HG02973 (cell line): ENCODE data around the gene RNH1.

Experiments
- ATAC-seq: cut with Tn5 transposase; IDR thresholded peaks from one replicate; pipeline ENCODE4 v1.9.1; 2021; ENCODE audit warnings: moderate library complexity; ENCODE audit not compliant: unreplicated experiment

The RNH1 gene

DNA sequence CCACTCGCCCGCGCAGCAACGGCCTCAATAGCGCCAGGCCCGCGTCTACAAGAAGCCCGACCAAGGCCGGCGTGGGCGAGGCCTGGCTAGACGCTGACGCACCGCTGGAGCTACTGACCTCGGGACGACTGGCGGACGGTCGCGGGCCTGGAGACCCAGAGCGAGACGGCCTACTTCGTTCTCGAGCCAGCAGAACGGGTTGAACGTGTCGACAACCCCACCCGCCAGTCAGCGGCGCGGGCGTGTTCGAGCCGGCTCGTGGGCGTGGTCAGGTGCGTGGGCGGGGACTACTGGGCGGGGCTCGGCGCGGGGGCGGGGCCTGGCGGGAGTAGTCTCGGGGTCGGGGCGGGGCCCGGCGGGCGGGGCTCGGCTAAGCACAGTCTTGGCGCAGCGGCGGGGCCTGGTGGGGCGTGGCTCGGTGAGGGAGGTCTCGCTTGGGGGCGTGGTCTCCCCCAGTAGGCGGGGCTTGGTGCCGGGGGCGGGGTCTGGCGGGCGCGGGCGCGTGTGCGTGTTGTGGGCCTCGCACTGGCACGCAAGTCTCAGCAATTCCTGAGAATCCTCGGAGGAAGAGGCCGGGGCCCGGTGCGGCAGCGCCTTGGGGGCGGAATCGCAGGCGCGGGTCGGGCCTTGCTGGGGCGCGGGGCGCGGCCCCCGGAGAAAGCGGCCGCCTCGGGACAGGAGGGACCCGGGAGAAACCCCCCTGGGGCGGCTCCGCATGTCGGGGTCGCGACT, at the start of gene RNH1:
TSS of gene RNH1 (minus strand) at position 248 of the 732 bp plus-strand sequence. CDS start 5,080 bp downstream, outside the sequence.
- ATAC-seq: peak; percentile 46

DNA sequence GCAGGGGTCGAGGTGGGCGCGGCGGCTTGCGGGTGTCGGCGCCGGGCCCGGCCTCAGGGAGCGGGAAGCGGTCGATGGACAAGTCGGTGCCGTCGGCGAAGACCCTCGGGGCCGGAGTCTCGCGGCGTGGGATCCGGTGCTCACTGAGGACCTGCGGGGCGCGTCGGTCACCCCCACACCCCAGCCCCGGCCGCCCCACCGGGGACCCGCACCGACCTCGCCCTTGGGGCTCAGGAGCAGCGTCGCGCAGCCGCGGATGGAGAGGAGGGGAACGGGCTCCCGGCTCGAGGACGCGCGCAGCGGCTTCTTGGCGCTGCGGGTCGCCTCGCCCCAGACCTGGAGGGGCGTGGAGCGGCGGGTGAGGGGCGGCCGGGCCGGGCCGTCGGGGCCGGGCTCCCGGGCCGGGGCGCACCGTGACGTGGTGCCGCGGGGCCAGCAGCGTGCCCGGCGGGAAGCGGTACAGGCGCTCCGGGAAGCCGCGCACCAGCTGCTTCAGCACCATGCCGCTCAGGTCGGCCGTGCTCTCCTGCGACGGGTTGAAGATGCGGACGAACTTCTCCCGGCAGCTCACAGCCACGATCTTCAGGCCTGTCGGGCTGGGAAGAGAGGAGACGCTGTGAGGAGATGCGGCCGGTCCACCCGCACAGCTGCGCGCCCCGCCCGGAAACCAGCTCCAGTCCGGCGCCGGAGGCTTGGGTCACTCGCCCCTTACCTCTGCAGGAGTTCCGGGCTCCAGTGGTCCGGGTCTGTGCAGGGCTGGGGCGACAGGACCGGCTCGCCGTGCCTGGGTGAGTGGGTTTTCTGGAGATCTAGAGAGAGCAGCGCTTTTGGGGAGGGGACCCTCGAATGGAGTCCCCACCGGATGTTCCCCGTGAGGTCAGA, 49.0 kb upstream of the RNH1 start:
- ATAC-seq: no peak

DNA sequence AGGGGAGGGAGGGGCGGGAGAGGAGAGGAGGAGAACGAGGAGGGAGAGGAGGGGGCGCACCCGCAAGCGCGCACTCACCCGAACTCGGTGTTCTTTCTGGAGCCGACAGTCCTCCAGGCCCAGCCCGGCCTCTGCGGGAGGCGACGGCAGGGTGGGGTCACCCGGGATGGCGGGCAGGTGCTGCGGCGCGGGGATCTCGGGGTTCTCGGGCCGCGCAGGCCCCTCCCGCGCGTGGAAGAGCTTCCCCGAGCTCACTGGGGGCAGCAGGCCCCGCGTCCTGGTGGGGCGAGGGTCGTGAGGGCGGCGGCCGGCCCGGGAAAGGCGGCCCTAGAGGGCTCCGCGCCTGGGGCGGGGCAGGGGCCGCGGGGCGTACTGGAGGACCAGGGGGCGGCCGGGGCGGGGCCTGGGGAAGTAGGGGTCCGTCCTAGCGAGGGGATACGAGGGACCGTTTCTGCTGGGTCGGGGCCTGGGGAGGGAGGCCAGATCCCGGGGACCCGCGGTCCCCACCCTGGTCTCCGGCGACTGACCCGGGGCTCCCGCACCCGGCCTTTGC, 48.3 kb upstream of the RNH1 start:
- no peak for ATAC-seq

DNA sequence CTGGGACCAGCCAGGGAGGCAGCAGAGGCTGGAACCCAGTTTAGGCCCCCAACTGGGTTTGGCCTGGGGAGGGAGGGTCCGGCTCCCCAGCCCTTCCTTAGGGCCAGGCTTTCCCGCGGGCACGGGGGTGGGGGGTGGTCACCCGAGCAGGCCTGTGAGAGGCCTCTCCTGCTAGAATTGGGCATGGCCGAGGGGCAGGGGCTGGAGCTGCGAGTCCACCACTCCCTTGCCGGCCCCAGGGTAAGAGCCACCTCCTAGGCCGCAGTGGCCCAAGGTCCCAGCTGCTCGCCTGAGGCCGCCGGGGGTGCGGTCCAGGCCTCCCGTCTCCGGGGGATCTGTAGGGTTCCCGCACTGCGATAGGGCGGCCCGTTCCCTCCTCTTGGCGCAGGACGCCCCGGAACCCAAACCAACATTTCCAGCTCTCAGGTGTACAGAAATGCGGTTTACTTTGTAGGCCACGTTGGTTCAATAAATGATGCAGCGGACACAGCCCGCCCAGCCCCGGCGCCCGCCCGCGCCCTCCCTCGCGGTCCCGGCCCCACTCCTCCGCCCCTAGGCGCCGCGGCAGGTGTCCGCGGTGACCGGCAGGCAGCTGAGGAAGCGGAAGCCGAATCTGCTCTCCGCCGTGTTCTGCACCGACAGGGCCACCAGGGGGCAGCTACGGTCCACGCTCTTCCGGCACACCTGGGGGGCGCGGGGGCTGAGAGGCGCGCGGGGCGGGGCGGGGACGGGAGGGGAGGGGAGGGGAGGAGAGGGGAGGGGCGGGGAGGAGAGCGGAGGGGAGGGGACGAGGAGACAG, 47.6 kb upstream of the RNH1 start:
- peak; percentile 43 for ATAC-seq

DNA sequence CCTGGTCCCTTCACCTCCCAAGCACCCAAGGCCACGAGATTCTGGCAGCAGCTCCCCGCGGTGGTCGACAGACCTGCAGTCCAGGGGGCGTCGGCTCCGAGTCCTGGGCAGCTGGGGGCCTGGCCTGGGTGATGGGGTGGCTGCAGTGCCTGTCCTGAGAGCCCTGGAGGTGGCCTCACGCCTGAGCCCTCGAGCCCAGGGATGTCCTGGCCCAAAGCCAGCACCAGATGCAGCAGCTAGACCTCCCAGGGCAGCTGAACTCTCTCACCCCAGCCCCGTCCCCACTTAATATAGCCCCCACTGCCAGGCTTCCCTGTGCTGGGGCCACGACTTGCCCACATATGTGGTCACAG, 46.9 kb upstream of the RNH1 start:
- ATAC-seq: no peak

DNA sequence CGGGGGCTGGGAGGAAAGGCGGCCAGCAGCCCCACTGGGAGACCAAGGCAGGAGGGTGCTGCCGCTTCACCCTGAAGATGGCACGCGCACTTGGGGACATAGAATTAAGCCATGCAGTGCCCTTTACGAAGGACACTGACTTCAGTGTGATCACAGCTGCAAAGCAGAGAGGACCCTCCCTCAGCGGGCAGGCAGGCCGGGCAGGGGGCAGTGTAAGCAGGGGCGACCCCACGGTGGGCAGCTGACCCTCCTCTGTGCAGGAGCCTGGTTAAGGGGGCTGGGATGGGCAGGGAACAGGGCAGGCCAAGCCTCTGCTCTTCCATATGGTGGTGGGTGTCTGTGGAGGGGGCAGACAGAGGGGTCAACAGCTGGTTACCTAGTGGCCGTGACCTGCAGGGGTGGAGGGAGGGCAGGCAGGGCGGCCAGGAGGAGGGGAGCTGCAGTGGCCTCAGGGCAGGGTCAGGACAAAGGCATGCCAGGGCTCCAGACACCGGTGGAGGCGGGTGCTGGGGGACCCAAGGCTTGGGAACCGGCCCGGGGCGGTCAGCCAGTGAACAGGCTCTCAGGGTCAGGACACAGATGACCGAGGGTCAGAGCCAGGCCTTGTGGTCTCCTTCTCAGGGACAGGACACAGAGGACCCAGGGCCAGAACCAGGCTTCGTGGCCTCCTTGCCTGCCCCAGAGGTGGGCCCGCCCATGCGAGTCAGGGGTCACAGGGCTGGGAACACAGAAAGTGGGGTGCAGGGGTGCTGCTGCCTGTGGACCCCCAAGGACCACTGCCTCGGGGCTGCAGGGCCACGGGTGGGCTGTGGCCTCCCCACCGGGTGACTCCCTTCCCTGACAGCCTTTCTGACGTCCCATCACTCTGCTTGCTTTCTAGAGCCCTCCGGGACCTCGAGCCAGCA, 46.3 kb upstream of the RNH1 start:
- no peak for ATAC-seq

DNA sequence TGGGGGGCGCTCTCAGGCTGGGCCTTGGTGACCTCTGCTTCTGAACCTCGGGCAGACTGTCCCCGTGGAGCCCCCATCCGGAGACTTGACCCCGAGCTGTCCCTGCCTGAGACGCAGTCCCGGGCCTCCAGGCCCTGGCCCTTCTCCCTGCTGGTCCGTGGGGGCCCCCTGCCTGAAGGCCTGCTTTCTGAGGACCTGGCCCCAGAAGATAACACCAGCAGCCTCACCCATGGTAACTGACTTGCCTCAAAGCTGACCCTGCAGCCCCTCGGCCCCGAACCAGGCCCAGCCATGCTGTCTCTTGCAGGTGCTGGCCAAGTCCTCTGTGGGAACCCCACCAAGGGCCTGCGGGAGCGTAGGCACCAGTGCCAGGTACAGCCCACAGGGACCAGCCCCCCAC, 44.6 kb upstream of the RNH1 start:
- ATAC-seq: no peak

DNA sequence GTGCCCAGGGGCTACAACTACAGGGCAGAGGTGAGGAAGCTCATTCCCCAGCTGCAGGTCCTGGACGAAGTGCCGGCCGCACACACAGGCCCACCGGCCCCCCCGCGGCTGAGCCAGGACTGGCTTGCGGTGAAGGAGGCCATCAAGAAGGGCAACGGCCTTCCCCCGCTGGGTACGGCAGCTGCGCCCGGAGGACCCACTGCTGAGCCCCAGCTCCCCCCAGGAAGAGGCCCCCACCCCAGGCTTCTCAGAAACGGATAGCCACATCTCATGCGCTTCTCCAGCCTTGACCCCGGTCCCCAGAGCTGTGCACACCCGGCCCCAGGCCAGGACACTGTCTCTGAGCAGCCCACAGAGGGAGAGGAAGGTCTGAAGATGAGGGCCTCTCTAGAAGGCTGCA, 44.1 kb upstream of the RNH1 start:
- no peak for ATAC-seq

DNA sequence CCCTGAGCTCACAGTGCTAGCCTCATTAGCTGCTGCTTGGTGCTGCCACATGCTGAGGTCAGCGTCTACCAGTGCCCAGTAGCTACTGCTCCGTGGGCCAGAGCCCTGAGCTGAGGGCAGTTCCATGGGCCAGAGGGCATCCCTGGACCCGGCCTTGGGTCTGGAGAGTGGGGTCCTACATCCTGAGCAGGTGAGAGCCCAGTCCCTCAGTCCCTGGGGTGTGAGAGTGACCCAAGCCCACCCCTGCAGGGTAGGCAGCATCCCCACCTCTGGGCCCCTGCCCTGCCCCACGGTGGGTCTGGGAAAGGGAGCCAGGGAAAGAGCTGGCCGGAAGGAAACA, 43.7 kb upstream of the RNH1 start:
- no peak for ATAC-seq

DNA sequence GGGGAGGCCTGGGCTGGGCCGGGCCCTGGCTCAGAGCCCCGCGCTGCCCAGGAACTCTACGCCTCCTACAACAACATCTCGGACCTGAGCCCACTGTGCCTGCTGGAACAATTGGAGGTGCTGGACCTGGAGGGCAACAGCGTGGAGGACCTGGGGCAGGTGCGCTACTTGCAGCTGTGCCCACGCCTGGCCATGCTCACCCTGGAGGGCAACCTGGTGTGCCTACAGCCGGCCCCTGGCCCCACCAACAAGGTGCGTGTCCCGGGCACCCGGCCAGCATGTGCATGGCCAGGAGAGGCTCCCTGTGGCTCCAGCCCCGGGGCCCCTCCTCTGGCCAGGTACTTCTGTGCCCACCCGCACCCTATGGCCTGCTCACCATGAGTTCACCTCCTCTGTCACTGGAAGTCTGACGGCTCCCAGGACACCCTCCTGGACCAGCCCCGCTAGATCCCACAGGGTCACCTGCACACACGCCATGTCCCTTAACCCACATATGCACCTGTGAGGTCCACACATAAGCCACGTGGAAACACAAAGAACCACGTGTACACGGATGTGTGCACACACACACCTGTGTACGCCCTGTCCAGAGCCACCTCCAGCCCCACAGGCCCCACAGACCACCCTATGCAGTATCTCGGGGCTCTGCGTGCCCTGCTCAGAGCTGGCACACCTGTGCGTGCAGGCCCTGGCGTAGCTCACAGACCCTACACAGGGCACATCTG, 43.1 kb upstream of the RNH1 start:
- ATAC-seq: no peak

DNA sequence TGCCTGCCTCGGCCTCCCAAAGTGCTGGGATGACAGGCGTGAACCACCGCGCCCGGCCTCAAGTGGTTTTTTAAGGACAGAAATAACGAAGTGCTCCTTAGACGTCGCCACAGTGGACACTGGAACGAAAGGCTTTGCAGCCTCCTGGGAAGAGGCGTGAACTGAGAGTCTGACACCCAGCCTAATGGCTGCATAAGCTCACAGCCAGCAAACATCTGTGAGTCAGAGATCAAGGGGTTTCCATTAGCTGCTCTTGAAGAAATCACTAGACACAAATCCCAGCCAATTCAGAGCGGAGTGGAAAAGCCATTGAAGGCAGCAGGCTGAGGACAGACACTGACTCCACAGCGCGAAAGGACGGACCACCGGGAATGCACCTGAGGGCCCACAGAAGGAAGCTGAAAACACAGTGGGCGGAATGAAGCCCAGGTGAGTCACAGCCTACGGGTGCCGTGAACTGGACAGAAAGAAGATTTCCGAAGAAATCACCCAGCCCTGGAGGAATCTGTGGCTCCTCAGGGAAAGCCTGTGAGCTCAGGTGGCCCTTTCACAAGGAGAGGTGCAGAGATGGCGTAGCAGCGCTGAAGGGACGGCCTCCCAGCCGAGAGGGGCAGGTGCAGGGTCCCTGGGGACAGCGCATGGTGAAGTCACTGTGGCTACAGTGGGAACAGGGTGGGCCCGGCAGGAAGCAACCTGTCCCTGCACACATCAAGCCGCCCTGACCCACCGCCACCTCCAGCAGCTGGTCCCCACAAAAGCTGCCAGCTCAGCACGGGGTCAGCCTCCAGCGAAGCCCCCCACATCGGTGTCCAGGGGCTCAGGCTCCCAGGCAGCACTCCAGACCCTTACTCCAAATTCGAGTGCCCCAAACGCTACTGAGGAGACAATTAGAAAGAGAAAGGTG, 41.9 kb upstream of the RNH1 start:
- no peak for ATAC-seq

DNA sequence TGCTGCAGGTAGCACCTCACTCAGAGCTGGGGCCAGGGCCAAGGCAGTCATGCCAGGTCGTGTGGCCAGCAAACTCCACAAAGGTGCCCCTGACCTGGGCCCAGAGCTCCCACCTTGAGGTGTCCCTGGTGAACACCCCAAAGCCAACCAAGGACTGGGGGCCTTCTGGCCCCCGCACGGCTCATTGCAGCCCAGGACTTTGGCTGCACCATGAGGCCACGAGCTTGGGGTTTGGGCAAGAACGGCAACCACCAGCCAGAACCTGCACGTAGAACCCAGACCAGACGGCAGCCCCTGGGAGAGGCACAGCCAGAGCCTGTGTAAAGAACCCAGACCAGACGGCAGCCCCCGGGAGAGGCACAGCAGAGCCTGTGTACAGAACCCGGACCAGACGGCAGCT, 38.1 kb upstream of the RNH1 start:
- no peak for ATAC-seq

DNA sequence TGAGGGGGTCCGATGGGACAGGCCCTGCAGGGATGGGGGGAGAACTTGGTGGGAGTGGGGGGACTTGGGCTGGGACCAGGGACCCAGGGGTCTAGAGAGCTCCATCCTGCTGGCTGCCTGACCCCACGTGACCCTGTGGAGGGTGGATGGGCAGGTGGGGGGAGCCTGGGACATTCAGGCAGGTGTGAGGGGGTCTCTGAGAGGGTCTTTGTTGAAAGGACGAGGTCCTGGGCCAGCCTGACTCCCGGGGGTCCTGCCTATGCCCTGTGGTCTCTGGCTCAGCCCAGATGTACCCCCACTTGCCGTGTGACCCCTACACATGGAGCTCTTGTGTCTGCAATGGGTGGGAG, 37.8 kb upstream of the RNH1 start:
- ATAC-seq: no peak

DNA sequence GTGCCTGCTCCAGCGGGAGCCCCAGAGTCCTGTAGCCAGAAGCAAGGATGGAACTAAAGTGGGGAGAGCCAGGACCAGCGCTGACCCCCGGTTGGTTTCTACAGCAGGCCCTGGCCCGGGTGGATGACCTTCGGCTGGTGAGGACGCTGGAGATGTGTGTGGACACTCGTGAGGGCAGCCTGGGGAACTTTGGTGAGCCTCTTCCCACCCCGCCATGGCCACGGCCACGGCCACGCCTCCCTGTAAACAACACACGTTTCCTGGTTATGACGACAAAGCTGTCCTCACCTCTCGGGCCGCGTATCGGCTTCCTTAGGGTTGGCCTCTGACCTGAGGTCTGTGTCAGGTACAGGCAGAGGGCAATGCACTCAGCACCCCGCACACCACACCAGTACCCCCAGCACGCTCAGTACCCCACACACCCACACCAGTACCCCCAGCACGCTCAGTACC, 34.4 kb upstream of the RNH1 start:
- no peak for ATAC-seq

DNA sequence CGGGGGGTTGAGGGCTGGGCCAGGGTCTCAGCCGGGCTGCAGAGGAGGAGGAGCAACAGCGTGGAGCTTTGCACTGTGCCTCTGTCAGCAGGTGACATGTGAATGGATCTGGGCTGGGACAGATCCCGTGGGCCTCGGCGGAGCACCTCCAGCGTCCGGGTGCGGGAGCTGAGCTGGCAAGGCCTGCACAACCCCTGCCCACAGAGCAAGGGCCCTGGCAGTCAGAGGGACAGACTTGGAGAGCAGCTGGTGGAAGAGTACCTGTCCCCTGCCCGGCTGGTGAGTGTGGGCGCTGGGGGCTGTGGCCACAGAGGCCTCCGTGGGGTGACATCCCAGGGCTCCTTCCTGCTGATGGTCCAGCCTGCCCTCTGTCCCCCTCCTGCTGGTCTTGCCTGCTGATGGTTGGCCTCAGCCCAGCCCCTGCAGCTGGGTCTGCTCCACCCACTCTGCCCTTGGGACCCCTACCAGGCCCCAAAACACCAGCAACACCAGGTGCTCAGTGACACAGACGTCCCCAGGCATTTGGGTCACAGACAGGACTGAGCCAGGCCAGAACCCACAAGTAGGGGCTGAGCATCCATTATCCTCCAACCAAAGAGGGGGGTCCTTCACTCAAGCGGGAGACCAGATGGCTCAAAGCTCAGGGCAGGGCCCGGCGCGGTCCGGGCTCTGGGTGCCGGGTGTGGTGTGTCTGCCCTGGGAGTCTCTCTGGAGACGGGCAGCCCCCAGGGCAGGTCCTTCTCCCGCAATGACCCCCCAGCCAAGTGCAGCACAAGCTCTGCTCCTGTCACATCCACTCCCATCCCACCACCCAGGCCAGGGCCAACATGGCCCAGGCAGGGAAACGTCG, 33.8 kb upstream of the RNH1 start:
- no peak for ATAC-seq

DNA sequence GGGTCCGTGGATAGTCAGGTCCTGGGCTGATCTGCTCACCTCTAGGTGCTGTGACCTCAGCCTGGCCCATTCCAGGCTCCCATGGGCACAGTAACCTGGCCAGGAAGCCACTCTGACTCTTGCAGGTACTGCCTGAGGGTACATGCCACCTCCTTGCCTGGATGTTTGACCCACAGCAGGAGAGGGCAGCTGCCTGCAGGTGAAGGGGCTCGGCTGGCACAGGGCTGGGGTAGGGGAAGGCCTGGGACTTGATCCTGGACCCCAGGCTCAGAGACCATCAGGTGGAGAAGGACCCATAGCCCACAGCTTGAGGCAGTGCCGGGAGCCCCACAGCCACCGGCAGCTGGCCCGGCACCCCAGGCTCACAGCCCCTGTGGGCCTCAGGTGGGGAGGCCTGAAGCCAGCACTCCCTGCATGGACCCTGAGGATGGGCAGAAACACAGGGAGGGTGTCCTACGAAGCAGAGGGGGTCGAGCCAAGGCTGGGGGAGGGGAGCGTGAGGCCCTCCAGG, 33.0 kb upstream of the RNH1 start:
- ATAC-seq: no peak

DNA sequence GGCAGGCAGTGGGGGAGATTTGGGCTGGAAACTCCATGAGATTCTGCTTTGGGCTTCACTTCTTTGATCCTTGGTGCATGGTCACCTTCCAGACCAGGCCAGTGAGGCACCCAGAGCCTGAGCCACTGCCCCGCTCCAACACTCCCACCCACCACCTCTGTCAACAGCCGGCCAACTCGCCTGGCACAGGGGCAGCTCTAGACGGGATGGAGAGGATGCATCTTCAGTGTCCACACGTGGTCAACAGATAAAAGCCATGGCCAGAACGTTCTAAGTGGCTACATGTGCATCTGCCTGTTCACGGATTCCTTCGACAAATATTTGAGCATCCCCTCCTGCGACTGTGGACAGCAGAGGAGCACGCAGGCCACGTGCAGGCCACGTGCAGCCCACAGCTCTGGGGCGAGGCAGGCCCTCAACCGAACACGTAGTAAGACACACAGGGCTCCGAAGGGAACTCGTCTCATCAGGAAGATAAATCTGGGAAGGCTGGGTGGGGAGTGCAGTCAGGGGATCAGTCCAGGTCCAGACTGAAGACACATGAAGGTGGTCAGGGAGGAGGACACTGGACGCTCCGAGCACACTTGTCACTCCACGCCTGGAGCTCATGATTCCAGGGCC, 31.5 kb upstream of the RNH1 start:
- ATAC-seq: no peak
